Gastrocnemius medialis (tissue), 4 donors: ENCODE data around the gene AHDC1. TPM values are rescaled to one million over a fixed set of nuclear protein-coding genes. Genes with fewer than 3 reads are reported as not detected.

Source experiments
- ATAC-seq, 2 donors: fragments of 150-250 bp; one replicate each; pipeline ENCODE4 v1.9.1; 2016
- DNase-seq, 2 donors: peaks; one replicate each; pipeline ENCODE4 v3.0.0-alpha.2; 2019
- H3K27ac ChIP-seq, 4 donors: fragments of 200-600 bp; sonication (generic); 1 replicate in 1 of 4; 2 replicates in 3 of 4; pipeline ENCODE4 v1.5.1; 2016 to 2018; ENCODE audit warnings: mild to moderate bottlenecking in 2 of 4, moderate library complexity in 1 of 4
- H3K27me3 ChIP-seq, 3 donors: fragments of 200-600 bp; sonication (generic) in 2 of 3; 1 replicate in 1 of 3; 2 replicates in 2 of 3; pipeline versions ENCODE4 v1.5.1 to v1.6.0; 2016 to 2019; ENCODE audit warnings: mild to moderate bottlenecking in 1 of 3, moderate library complexity in 1 of 3
- H3K36me3 ChIP-seq, 2 donors: fragments of 200-600 bp; sonication (generic) in 1 of 2; one replicate each; pipeline ENCODE4 v1.5.1; 2017 to 2018
- H3K4me1 ChIP-seq, 2 donors: fragments of 200-600 bp; sonication (generic) in 1 of 2; one replicate each; pipeline ENCODE4 v1.5.1; 2016 to 2017; ENCODE audit warnings: mild to moderate bottlenecking in 2 of 2
- H3K4me3 ChIP-seq, 4 donors: fragments of 200-600 bp; sonication (generic) in 3 of 4; 1 replicate in 1 of 4; 2 replicates in 3 of 4; pipeline ENCODE4 v1.5.1; 2016 to 2019; ENCODE audit warnings: mild to moderate bottlenecking in 2 of 4
- H3K9me3 ChIP-seq, 3 donors: fragments of 200-600 bp; sonication (generic) in 2 of 3; 1 replicate in 1 of 3; 2 replicates in 2 of 3; pipeline ENCODE4 v1.5.1; 2016 to 2019
- CTCF ChIP-seq, 5 experiments: fragments of 450-650 bp in 3 of 5; fragments of 200-600 bp in 2 of 5; sonication (generic) in 2 of 5; IDR thresholded peaks in 4 of 5; conservative IDR thresholded peaks in 1 of 5; 1 replicate in 4 of 5; 2 replicates in 1 of 5; pipeline ENCODE4 v1.5.1; 2016 to 2019; ENCODE audit warnings: antibody characterized with exemption in 5 of 5, mild to moderate bottlenecking in 3 of 5, moderate library complexity in 3 of 5
- POLR2A ChIP-seq, 2 donors: fragments of 450-650 bp; IDR thresholded peaks; one replicate each; pipeline ENCODE4 v1.6.1; 2017; ENCODE audit warnings: antibody characterized with exemption in 2 of 2, mild to moderate bottlenecking in 2 of 2, moderate library complexity in 2 of 2
- in situ Hi-C, 4 donors: fragments of 200-750 bp; cut with MboI; loops; one replicate each; pipeline versions ENCODE4 v1.15.0 to v1.8.0; 2017; ENCODE audit warnings: low sequenced_read_pairs in 4 of 4
- intact Hi-C: fragments of 100-400 bp; cut with DNase I; formaldehyde crosslinking; loops from one replicate; pipeline ENCODE4 v1.15.1; 2023; ENCODE audit warnings: low total_unique reads
- total RNA-seq, 4 donors: library from RNA; depleted of rRNA; stranded (reverse); fragments of >200 nt; gene quantifications; one replicate each; pipeline versions ENCODE4 v1.1.0 to v1.2.3, GENCODE V29; 2016

The AHDC1 gene
- total RNA-seq, 4 donors from 2014 or later = 22.2 to 57.9 (median 35.2) TPM

- intact Hi-C loops (no loop called here), in situ Hi-C loops (no loop called here)
- ATAC-seq (no peak), DNase-seq (no peak)
- Histone ChIP-seq H3K27me3 (no peaks in the 10 kb centered on the region), H3K4me3 (no peak overlapping the region), H3K9me3 (no peaks in the 10 kb centered on the region), H3K4me1 (peaks cover 66 to 91% of the 10 kb centered on the region in 2 donors), H3K27ac (peak overlapping the region; percentile 95 to 100 (median 98)), H3K36me3 (no peaks in the 10 kb centered on the region)
- TF ChIP-seq CTCF (IDR thresholded peaks at IDR 0.05 in 4 of 5, conservative IDR thresholded peaks at IDR 0.05 in 1 of 5) = no peak
- no peak for TF ChIP-seq POLR2A (IDR thresholded peaks at IDR 0.05)
These were observed 43.4 kb downstream of the AHDC1 start for GRCh38 chr1:27560268-27561123.

GRCh38 chr1:27559466-27560030, 44.4 kb downstream of the AHDC1 start:
- DNase-seq (no peak), ATAC-seq (no peak)
- H3K4me1 ChIP-seq = peaks cover 66 to 87% of the 10 kb centered on the region in 2 donors
- no peak overlapping the region for H3K4me3 ChIP-seq
- H3K27me3 ChIP-seq = no peaks in the 10 kb centered on the region
- H3K9me3 ChIP-seq = no peaks in the 10 kb centered on the region
- H3K27ac ChIP-seq = peak overlapping the region; percentile 95 to 100 (median 98)
- intact Hi-C loops = no loop called here
- TF ChIP-seq POLR2A (IDR thresholded peaks at IDR 0.05) (no peak), CTCF (IDR thresholded peaks at IDR 0.05 in 4 of 5, conservative IDR thresholded peaks at IDR 0.05 in 1 of 5) (no peak)
- H3K36me3 ChIP-seq = no peaks in the 10 kb centered on the region
- in situ Hi-C loops = loop anchor here in 3 of 4 donors (5.0 to 10.0 kb wide), 2 partner anchors 45 to 48 kb away; partner anchors contain the start of gene AHDC1 (in 1 of the 3)

GRCh38 chr1:27557596-27558340, 46.2 kb downstream of the AHDC1 start:
- H3K9me3 ChIP-seq = no peaks in the 10 kb centered on the region
- H3K27me3 ChIP-seq = no peaks in the 10 kb centered on the region
- ATAC-seq (no peak), DNase-seq (no peak)
- H3K4me3 ChIP-seq = no peak overlapping the region
- peaks cover 0 to 2% of the 10 kb centered on the region in 2 donors for H3K36me3 ChIP-seq
- TF ChIP-seq CTCF (IDR thresholded peaks at IDR 0.05 in 4 of 5, conservative IDR thresholded peaks at IDR 0.05 in 1 of 5) = no peak
- TF ChIP-seq POLR2A (IDR thresholded peaks at IDR 0.05) = peak in 1 of 2 donors; percentile 26
- intact Hi-C loops = loop anchor here (2.0 kb wide), 2 partner anchors 19 to 103 kb away; no protein-coding TSS in a partner anchor
- peak overlapping the region; percentile 95 to 100 (median 98) for H3K27ac ChIP-seq
- in situ Hi-C loops = loop anchor here in 3 of 4 donors (5.0 to 10.0 kb wide), 2 partner anchors 47 to 50 kb away; partner anchors contain the start of gene AHDC1 (in 1 of the 3)
- H3K4me1 ChIP-seq = peaks cover 48 to 69% of the 10 kb centered on the region in 2 donors

- Histone ChIP-seq H3K27ac (peak overlapping the region; percentile 95 to 100 (median 98)), H3K27me3 (no peaks in the 10 kb centered on the region), H3K4me1 (peaks cover 41 to 61% of the 10 kb centered on the region in 2 donors), H3K36me3 (peaks cover 0 to 7% of the 10 kb centered on the region in 2 donors), H3K4me3 (peak overlapping the region; percentile 10 to 38 (median 29)), H3K9me3 (no peaks in the 10 kb centered on the region)
- intact Hi-C loops (loop anchor here (1.0 to 2.0 kb wide), 3 partner anchors 20 to 104 kb away; no protein-coding TSS in a partner anchor), in situ Hi-C loops (loop anchor here in 3 of 4 donors (5.0 to 10.0 kb wide), 2 partner anchors 48 to 50 kb away; partner anchors contain the start of gene AHDC1 (in 1 of the 3))
- DNase-seq (peak; percentile 88 to 95), ATAC-seq (peak; percentile 81 to 82)
- TF ChIP-seq CTCF (IDR thresholded peaks at IDR 0.05 in 4 of 5, conservative IDR thresholded peaks at IDR 0.05 in 1 of 5) (peak; percentile 80 to 97 (median 96)), POLR2A (IDR thresholded peaks at IDR 0.05) (peak in 1 of 2 donors; percentile 13)
These were observed 47.0 kb downstream of the AHDC1 start for GRCh38 chr1:27556781-27557595.
